GM23338 (cell line): Measurements from ENCODE around the gene CNIH1.

Experiments
- CREB1 ChIP-seq: fragments of 250-450 bp; sonication (Bioruptor Pico); IDR thresholded peaks from 2 replicates; pipeline ENCODE4 v1.5.0; 2020; ENCODE audit warnings: low read depth, mild to moderate bottlenecking, moderate library complexity
- EZH2 ChIP-seq: fragments of 200-600 bp; sonication (generic); IDR thresholded peaks from one replicate; pipeline ENCODE4 v1.8.0; 2017; ENCODE audit warnings: antibody characterized with exemption, mild to moderate bottlenecking, low read depth; ENCODE audit not compliant: unreplicated experiment
- EZH2phosphoT487 ChIP-seq: fragments of 200-600 bp; sonication (generic); IDR thresholded peaks from one replicate; pipeline ENCODE4 v1.8.1; 2018; ENCODE audit warnings: antibody characterized with exemption; ENCODE audit not compliant: unreplicated experiment
- JUNB ChIP-seq: IDR thresholded peaks from one replicate; pipeline ENCODE4 v1.6.1; 2016; ENCODE audit warnings: antibody characterized with exemption; ENCODE audit not compliant: unreplicated experiment
- POLR2AphosphoS5 ChIP-seq: IDR thresholded peaks from 2 replicates; pipeline ENCODE4 v1.6.1; 2016; ENCODE audit warnings: antibody characterized with exemption, low read depth
- STAT1 ChIP-seq: IDR thresholded peaks from one replicate; pipeline ENCODE4 v1.6.1; 2016; ENCODE audit warnings: antibody characterized with exemption; ENCODE audit not compliant: unreplicated experiment
- ZNF114 ChIP-seq: fragments of 250-450 bp; sonication (Bioruptor Pico); IDR thresholded peaks from 2 replicates; pipeline ENCODE4 v1.5.0; 2020; ENCODE audit warnings: mild to moderate bottlenecking, moderate library complexity
- TF ChIP-seq, protein P1 (sequence below), 2 experiments: fragments of 200-600 bp in 1 of 2; sonication (generic) in 1 of 2; conservative IDR thresholded peaks; 2 replicates each; pipeline versions ENCODE4 v1.5.1 to v1.6.1; 2016 to 2017; ENCODE audit warnings: antibody characterized with exemption in 2 of 2, low read depth in 2 of 2, mild to moderate bottlenecking in 2 of 2, moderate library complexity in 1 of 2
- TF ChIP-seq, protein P2 (sequence below): IDR thresholded peaks from one replicate; pipeline ENCODE4 v1.6.1; 2018; ENCODE audit warnings: antibody characterized with exemption; ENCODE audit not compliant: unreplicated experiment
- TF ChIP-seq, protein P3 (sequence below): IDR thresholded peaks from 2 replicates; pipeline ENCODE4 v1.6.1; 2016; ENCODE audit warnings: antibody characterized with exemption

DNA sequence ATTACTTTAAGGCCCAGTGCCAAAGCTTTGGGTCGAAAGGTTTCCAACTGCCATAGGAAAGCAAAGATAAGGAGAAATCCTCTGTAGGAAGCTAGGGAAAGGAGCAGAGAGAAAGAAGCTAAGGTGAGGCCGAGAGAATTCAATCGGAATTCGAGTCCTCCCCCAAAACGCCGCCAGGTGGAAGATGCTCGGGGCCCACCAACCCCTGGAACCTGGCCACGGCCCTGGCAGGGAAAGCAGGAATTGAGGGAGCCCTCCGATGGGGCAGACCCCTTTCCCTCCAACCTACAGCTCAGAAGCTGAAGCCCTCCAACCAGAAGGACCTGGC lies 47.1 kb upstream of the CNIH1 start:
- TF ChIP-seq, protein P1, sequence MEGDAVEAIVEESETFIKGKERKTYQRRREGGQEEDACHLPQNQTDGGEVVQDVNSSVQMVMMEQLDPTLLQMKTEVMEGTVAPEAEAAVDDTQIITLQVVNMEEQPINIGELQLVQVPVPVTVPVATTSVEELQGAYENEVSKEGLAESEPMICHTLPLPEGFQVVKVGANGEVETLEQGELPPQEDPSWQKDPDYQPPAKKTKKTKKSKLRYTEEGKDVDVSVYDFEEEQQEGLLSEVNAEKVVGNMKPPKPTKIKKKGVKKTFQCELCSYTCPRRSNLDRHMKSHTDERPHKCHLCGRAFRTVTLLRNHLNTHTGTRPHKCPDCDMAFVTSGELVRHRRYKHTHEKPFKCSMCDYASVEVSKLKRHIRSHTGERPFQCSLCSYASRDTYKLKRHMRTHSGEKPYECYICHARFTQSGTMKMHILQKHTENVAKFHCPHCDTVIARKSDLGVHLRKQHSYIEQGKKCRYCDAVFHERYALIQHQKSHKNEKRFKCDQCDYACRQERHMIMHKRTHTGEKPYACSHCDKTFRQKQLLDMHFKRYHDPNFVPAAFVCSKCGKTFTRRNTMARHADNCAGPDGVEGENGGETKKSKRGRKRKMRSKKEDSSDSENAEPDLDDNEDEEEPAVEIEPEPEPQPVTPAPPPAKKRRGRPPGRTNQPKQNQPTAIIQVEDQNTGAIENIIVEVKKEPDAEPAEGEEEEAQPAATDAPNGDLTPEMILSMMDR (conservative IDR thresholded peaks at IDR 0.05; ENCODE audit: low read depth in 2 of 2): peak in 1 of 2 experiments; percentile 33; a peak in 2 of 4 replicates
- TF ChIP-seq, protein P2, sequence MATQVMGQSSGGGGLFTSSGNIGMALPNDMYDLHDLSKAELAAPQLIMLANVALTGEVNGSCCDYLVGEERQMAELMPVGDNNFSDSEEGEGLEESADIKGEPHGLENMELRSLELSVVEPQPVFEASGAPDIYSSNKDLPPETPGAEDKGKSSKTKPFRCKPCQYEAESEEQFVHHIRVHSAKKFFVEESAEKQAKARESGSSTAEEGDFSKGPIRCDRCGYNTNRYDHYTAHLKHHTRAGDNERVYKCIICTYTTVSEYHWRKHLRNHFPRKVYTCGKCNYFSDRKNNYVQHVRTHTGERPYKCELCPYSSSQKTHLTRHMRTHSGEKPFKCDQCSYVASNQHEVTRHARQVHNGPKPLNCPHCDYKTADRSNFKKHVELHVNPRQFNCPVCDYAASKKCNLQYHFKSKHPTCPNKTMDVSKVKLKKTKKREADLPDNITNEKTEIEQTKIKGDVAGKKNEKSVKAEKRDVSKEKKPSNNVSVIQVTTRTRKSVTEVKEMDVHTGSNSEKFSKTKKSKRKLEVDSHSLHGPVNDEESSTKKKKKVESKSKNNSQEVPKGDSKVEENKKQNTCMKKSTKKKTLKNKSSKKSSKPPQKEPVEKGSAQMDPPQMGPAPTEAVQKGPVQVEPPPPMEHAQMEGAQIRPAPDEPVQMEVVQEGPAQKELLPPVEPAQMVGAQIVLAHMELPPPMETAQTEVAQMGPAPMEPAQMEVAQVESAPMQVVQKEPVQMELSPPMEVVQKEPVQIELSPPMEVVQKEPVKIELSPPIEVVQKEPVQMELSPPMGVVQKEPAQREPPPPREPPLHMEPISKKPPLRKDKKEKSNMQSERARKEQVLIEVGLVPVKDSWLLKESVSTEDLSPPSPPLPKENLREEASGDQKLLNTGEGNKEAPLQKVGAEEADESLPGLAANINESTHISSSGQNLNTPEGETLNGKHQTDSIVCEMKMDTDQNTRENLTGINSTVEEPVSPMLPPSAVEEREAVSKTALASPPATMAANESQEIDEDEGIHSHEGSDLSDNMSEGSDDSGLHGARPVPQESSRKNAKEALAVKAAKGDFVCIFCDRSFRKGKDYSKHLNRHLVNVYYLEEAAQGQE: no peak
- no peak for TF ChIP-seq EZH2
- no peak for TF ChIP-seq EZH2phosphoT487
- TF ChIP-seq POLR2AphosphoS5: no peak
- no peak for TF ChIP-seq ZNF114 (CRISPR knock-in tag)
- no peak for TF ChIP-seq JUNB
- no peak for TF ChIP-seq CREB1 (CRISPR knock-in tag)
- no peak for TF ChIP-seq STAT1
- TF ChIP-seq, protein P3, sequence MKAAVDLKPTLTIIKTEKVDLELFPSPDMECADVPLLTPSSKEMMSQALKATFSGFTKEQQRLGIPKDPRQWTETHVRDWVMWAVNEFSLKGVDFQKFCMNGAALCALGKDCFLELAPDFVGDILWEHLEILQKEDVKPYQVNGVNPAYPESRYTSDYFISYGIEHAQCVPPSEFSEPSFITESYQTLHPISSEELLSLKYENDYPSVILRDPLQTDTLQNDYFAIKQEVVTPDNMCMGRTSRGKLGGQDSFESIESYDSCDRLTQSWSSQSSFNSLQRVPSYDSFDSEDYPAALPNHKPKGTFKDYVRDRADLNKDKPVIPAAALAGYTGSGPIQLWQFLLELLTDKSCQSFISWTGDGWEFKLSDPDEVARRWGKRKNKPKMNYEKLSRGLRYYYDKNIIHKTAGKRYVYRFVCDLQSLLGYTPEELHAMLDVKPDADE: no peak
